NAMALWA (cell line): ENCODE results near the gene LCE1E.

ENCODE experiments used
- DNase-seq: peaks from one replicate; pipeline ENCODE4 v3.0.0-alpha.2; 2015; ENCODE audit warnings: low spot score

Gene LCE1E

DNA sequence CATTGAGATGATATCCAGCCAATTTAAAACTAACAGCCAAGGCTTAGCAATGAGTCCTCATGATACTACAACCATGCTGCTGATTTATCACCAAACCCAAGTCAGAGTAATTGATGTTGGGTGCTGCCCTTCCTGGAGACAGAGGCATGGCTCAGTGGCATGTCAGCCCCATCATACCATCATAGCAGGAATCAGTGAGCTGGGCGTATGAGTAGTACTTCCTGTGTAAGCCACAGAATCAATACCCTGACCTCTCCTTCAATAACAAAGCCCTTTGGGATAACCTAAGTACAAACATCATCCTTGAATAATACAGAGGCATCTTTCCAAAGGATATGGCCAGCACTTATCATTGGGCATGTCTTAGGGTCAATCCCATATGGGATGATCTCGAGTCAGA lies 3.0 kb upstream of the LCE1E start:
- no peak for DNase-seq

DNA sequence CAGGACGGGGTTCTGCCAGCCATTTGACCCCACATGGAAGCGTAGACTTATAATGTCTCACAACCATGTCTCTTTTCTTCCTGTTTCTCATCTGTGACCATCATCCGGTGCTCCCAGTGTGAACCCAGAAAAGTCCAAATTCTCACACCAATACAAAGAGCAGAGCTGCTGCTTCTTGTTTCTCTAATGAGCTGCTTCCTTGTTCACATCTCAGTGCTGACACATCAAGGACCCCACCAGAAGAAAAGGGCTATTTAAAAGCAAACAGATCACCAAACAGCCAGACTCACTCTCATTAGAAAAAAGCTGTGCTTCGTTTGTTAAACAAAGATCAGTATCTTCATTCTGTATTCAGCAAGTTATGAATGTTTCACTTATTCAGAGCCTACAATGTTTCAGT lies 9.6 kb downstream of the LCE1E start:
- no peak for DNase-seq

DNA sequence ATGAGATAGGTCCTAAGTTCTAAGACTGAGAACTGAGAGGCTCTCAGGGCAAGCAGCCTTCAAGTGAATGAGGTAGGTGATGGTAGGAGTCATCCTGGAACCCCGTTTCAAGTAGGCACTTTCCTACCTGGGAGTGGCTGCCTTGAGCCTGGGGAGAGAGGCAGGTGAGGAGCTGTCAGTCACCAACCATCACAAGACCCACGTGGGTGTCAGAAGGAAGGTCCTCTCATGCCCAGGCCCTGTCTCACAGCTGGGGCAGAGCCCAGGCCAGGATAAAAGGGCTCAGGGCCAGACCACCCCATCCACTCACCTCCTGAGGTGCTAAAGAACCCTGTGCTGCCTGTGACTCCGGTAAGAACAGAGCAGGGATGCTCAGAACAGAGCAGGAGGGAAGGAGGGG lies 10.4 kb downstream of the LCE1E start, which contains the start of gene LCE1D:
TSS of gene LCE1D (plus strand) at position 301 of the 400 bp plus-strand sequence. CDS start 1,074 bp downstream, outside the sequence.
- DNase-seq, result no peak

- no peak for DNase-seq
Measured at GRCh38 chr1:152801333-152801732, 15.3 kb downstream of the LCE1E start.

- no peak for DNase-seq
Measured at GRCh38 chr1:152806576-152806975, 20.5 kb downstream of the LCE1E start, which contains the start of gene LCE1C. Gene LCE1C (minus strand): TSS chr1:152806651. CDS start chr1:152805478, 1,173 bp downstream.

DNA sequence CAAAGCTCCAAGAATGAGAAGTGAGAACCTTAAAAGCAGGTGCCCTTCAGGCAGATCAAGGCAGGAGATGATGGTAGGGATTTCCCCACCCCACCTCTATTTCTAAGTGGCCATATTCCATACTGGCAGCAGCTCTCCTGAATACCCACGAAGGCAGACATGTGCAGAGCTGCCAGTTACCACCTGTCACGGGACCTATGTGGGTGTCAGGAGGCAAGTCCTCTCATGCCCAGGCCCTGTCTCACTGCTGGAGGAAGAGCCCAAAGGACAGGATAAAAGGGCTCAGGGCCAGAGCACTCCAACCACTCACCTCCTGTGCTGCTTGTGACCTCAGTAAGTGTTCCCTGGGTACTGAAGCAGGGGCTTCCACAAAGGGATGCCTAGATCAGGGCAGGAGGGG lies 25.0 kb downstream of the LCE1E start:
- DNase-seq, result no peak

DNA sequence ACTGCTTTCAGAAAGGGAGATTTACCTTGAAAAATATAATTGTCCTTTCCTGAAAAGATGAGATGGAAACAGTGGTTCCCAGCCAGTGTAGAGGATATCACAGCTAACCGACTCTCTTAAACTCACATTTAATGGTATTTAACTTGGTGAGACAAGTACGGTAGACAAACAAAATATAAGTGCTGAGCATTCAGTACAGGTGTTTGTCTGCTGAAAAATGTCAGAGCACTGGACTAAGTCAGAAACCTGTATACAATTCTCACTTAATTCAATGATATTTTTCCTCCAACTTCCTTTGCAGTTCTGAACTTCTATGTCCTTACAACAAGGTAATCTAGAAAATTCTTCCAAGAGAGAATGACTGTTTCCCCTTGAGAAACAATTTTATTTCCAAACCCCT lies 25.6 kb downstream of the LCE1E start, which contains the start of gene LCE1B:
TSS of gene LCE1B (plus strand) at position 301 of the 400 bp plus-strand sequence. CDS start 476 bp downstream, outside the sequence.
- DNase-seq, result no peak

- no peak for DNase-seq
Measured at GRCh38 chr1:152817309-152817708, 31.3 kb downstream of the LCE1E start.

- DNase-seq, result peak; percentile 70
Measured at GRCh38 chr1:152823294-152823693, 37.2 kb downstream of the LCE1E start.

- no peak for DNase-seq
Measured at GRCh38 chr1:152824964-152825363, 38.9 kb downstream of the LCE1E start.

DNA sequence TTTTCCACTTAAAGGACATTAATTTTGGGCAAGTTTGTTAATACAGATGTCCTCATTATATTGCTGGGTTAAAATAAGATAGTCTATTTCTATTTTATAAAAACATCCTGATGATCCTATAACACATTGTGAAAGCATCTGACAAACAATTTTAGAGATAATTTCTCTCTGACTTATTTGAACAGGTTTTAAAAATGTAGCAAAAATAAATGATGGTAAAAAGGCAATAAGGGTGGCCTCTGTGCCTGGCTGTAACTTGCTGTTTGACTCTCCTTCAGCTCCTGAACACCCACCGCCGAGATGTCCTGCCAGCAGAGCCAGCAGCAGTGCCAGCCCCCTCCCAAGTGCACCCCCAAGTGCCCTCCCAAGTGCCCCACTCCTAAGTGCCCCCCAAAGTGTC lies 41.1 kb downstream of the LCE1E start, which contains the start of gene LCE1A:
TSS of gene LCE1A (plus strand) at position 301 of the 400 bp plus-strand sequence. CDS start at position 301, 0 bp downstream.
- DNase-seq, result no peak

DNA sequence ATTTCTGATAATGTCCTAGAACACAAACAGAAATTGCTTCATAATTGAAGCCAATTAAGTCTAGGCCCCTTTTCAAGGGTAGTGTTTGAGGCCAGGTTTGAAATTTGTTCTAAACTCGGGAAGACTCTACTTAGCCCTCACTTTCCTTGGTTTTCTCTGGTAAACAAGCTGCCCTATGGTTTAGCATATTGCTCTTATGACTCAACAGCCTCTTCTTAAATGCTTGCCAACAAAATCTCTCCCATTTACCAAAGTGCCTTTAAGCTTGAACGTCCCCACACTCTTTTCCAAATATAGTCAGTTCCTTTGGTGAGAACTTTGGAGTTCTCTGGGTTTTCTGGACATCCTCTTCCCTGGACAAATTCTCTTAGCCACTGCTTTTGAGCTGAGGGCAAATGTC lies 50.8 kb downstream of the LCE1E start:
- no peak for DNase-seq
